Loucy (cell line): Measurements from ENCODE around the gene APBB1.

Experiments
- H2AFZ ChIP-seq: fragments of 200-600 bp; sonication (generic); 2 replicates; pipeline ENCODE4 v1.6.0; 2016; ENCODE audit warnings: antibody characterized with exemption, mild to moderate bottlenecking, low read length, moderate library complexity
- H3F3A ChIP-seq: fragments of 200-600 bp; 2 replicates; pipeline ENCODE4 v1.6.0; 2016; ENCODE audit warnings: antibody characterized with exemption, low read depth, mild to moderate bottlenecking
- H3K27me3 ChIP-seq: fragments of 200-600 bp; sonication (generic); 2 replicates; pipeline ENCODE4 v1.6.1; 2014; ENCODE audit warnings: low read length, mild to moderate bottlenecking; ENCODE audit not compliant: insufficient read depth, poor library complexity, severe bottlenecking
- H3K36me3 ChIP-seq: fragments of 200-600 bp; sonication (generic); 2 replicates; pipeline ENCODE4 v1.6.1; 2016; ENCODE audit warnings: low read length; ENCODE audit not compliant: insufficient read depth
- H3K4me1 ChIP-seq: fragments of 200-600 bp; sonication (generic); 2 replicates; pipeline ENCODE4 v1.5.1; 2014; ENCODE audit warnings: low read length, mild to moderate bottlenecking; ENCODE audit not compliant: insufficient read depth, poor library complexity, severe bottlenecking
- H3K4me2 ChIP-seq: fragments of 200-600 bp; sonication (generic); 2 replicates; pipeline ENCODE4 v1.6.0; 2014; ENCODE audit warnings: antibody characterized with exemption, low read length, low read depth, mild to moderate bottlenecking; ENCODE audit not compliant: poor library complexity, severe bottlenecking
- H3K4me3 ChIP-seq: fragments of 200-600 bp; sonication (generic); 2 replicates; pipeline ENCODE4 v1.5.1; 2014; ENCODE audit warnings: low read length, mild to moderate bottlenecking, mixed read lengths; ENCODE audit not compliant: poor library complexity, severe bottlenecking
- H3K79me2 ChIP-seq: fragments of 200-600 bp; sonication (generic); 2 replicates; pipeline ENCODE4 v1.6.1; 2014; ENCODE audit warnings: low read length; ENCODE audit not compliant: insufficient read depth
- H3K9ac ChIP-seq: fragments of 200-600 bp; sonication (generic); 2 replicates; pipeline ENCODE4 v1.6.0; 2014; ENCODE audit warnings: mild to moderate bottlenecking, low read depth, low read length, moderate library complexity; ENCODE audit not compliant: poor library complexity, severe bottlenecking
- H3K9me2 ChIP-seq: fragments of 200-600 bp; sonication (generic); replicated peaks from 2 replicates; pipeline ENCODE4 v1.6.1; 2016; ENCODE audit warnings: low read depth, low read length, mixed read lengths
- H3K9me3 ChIP-seq: fragments of 200-600 bp; sonication (generic); 2 replicates; pipeline ENCODE4 v1.6.1; 2014; ENCODE audit warnings: mild to moderate bottlenecking, antibody characterized with exemption, low read length, low read depth; ENCODE audit not compliant: insufficient read depth
- H4K20me1 ChIP-seq: fragments of 200-600 bp; sonication (generic); 2 replicates; pipeline ENCODE4 v1.6.0; 2014; ENCODE audit warnings: antibody characterized with exemption, low read length, mild to moderate bottlenecking; ENCODE audit not compliant: insufficient read depth, poor library complexity, severe bottlenecking
- EZH2phosphoT487 ChIP-seq: fragments of 200-600 bp; IDR thresholded peaks from 2 replicates; pipeline ENCODE4 v1.6.1; 2018; ENCODE audit warnings: antibody characterized with exemption, mild to moderate bottlenecking, moderate library complexity, borderline replicate concordance
- TF ChIP-seq, protein P1 (sequence below): fragments of 200-600 bp; sonication (generic); conservative IDR thresholded peaks from 2 replicates; pipeline ENCODE4 v1.5.1; 2014; ENCODE audit warnings: mild to moderate bottlenecking, antibody characterized with exemption, low read length

APBB1 gene

DNA sequence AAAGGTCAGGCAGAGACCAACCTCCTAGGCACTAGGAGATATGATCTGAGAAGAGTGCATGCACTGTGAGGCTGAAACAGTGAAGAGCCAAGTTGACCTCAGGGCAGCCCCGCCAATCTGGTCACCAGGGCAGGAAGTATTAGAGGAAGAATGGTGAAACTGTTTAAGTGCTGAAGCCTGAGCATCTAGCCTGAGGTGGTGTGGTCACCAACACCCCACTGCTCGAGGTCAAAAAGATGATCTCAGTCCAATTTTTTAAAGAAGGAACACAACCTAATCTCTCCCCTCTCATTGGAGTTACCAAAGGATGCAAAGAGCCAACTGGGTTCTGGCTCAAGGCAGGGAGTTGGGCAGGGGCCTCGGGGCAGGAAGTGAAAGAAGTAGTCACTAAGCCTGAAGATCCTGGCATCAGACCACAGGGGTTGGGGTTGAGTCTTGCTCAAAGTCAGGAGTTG is 4.0 kb downstream of the APBB1 start:
- H3K4me1 ChIP-seq, result peaks cover 11% of the 10 kb centered on the region
- H2AFZ ChIP-seq, result no peak overlapping the region
- H3K36me3 ChIP-seq, result no peaks in the 10 kb centered on the region
- no peak overlapping the region for H3K9ac ChIP-seq
- H4K20me1 ChIP-seq, result no peaks in the 10 kb centered on the region
- H3K9me3 ChIP-seq, result no peaks in the 10 kb centered on the region
- no peaks in the 10 kb centered on the region for H3F3A ChIP-seq
- H3K79me2 ChIP-seq, result no peaks in the 10 kb centered on the region
- H3K27me3 ChIP-seq, result peaks cover 10% of the 10 kb centered on the region
- no peak overlapping the region for H3K4me3 ChIP-seq
- H3K9me2 ChIP-seq, result no peaks in the 10 kb centered on the region
- TF ChIP-seq EZH2phosphoT487, result no peak
- TF ChIP-seq, protein P1, sequence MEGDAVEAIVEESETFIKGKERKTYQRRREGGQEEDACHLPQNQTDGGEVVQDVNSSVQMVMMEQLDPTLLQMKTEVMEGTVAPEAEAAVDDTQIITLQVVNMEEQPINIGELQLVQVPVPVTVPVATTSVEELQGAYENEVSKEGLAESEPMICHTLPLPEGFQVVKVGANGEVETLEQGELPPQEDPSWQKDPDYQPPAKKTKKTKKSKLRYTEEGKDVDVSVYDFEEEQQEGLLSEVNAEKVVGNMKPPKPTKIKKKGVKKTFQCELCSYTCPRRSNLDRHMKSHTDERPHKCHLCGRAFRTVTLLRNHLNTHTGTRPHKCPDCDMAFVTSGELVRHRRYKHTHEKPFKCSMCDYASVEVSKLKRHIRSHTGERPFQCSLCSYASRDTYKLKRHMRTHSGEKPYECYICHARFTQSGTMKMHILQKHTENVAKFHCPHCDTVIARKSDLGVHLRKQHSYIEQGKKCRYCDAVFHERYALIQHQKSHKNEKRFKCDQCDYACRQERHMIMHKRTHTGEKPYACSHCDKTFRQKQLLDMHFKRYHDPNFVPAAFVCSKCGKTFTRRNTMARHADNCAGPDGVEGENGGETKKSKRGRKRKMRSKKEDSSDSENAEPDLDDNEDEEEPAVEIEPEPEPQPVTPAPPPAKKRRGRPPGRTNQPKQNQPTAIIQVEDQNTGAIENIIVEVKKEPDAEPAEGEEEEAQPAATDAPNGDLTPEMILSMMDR, result no peak
- peak overlapping the region; percentile 23 for H3K4me2 ChIP-seq

DNA sequence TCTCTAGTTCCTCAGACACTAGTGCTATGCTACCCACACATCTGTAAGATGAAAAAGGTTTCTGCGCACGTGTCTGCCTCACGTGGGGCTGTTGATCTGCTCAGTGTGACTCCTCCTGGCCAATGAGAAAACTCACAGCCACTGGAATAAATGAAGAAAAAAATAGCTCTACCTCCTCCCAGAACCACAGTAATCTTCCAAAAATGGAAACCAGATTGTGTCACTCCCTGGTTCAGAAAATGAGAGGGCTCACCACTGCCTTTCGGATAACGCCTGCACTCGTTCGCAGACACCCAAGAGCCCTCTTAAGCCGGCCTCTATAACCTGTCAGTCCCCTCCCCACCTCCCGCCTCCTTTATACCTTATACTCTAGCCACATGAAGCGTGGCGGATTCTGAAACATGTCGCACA is 5.1 kb downstream of the APBB1 start:
- Histone ChIP-seq H3K4me1 (peaks cover 11% of the 10 kb centered on the region), H3K79me2 (no peaks in the 10 kb centered on the region), H3K36me3 (no peaks in the 10 kb centered on the region), H3K9me3 (no peaks in the 10 kb centered on the region), H2AFZ (no peak overlapping the region), H3K4me3 (no peak overlapping the region), H4K20me1 (no peaks in the 10 kb centered on the region), H3K9ac (no peak overlapping the region), H3F3A (no peaks in the 10 kb centered on the region), H3K9me2 (no peaks in the 10 kb centered on the region), H3K27me3 (no peaks in the 10 kb centered on the region), H3K4me2 (no peak overlapping the region)
- TF ChIP-seq EZH2phosphoT487, result no peak
- TF ChIP-seq, protein P1, result no peak

DNA sequence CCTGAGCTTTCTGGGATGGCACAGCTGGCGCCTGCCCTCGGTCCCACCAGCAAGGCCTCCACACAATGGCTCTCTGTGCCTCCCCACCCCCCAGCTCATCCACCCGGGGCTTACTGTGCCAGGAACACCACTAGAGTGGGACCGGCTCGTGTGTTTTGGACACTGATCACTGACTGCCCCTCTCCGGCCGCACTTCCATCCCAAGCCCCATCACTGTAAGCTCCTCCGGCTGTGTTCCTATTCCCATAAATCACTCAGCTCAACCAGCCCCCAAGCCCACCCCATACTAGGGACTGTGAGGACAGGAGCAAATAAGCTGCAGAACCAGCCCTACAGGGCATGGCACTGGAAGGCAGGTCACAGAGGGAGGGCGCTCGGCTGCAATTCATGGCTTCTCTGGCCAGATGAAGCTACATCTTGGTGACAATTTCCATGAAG is 7.3 kb downstream of the APBB1 start:
- Histone ChIP-seq H3K36me3 (no peaks in the 10 kb centered on the region), H3K4me3 (no peak overlapping the region), H3K9ac (no peak overlapping the region), H3K9me2 (no peaks in the 10 kb centered on the region), H3K4me1 (peaks cover 11% of the 10 kb centered on the region), H4K20me1 (no peaks in the 10 kb centered on the region), H3K27me3 (no peaks in the 10 kb centered on the region), H3F3A (no peaks in the 10 kb centered on the region), H3K4me2 (no peak overlapping the region), H3K79me2 (no peaks in the 10 kb centered on the region), H3K9me3 (no peaks in the 10 kb centered on the region), H2AFZ (no peak overlapping the region)
- TF ChIP-seq, protein P1, result no peak
- no peak for TF ChIP-seq EZH2phosphoT487
